ENCODE data around the gene TBC1D22A. TPM values are rescaled to one million over a fixed set of nuclear protein-coding genes. Genes with fewer than 3 reads are reported as not detected.

TBC1D22A gene
- polyA plus RNA-seq, 1 donor from 2014 or later: 9.3 TPM

DNA sequence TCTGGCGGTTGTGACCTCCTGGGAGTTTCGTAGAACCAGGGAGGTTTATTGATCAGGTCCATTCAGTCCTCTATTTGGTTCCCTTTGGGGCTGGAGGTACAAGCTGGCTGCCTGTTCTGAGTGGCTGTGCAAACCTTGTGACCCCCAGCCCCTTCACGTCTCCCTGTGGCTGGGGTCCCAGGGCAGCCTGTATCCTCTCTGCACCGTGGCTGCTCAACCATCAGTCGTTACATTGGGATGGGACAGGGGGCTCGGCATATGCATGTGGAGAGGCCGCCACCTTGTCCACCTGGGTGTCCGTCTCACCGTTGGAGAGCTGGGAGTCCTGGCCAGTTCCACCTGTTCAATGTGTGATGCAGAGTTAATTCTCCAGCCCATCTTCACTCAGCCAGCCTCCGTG, 195.7 kb downstream of the TBC1D22A start:
- Histone ChIP-seq H2AFZ (ENCODE audit: low read depth, low read length) (no peak overlapping the region), H3K9me2 (ENCODE audit: insufficient read depth, low read length) (no peaks in the 10 kb centered on the region), H3K4me3 (ENCODE audit: low read length) (no peak overlapping the region), H3K27me3 (ENCODE audit: insufficient read depth, low read depth, low read length) (no peaks in the 10 kb centered on the region), H3K79me2 (replicated peaks; ENCODE audit: insufficient read depth, low read length) (no peaks in the 10 kb centered on the region), H3K36me3 (ENCODE audit: insufficient read depth, low read length) (no peaks in the 10 kb centered on the region), H3F3A (ENCODE audit: insufficient read depth, low read length, poor library complexity, severe bottlenecking) (no peaks in the 10 kb centered on the region), H3K27ac (ENCODE audit: low read length) (no peak overlapping the region), H3K4me2 (ENCODE audit: low read length) (no peak overlapping the region), H3K9me3 (ENCODE audit: low read length) (no peaks in the 10 kb centered on the region), H4K20me1 (ENCODE audit: insufficient read depth) (no peaks in the 10 kb centered on the region), H3K9ac (ENCODE audit: low read length) (no peak overlapping the region)
- TF ChIP-seq RAD21 (conservative IDR thresholded peaks at IDR 0.05) (no peak), MXI1 (conservative IDR thresholded peaks at IDR 0.05; ENCODE audit: poor library complexity, severe bottlenecking) (no peak), POLR2AphosphoS5 (IDR thresholded peaks at IDR 0.05) (no peak), EZH2 (IDR thresholded peaks at IDR 0.05; ENCODE audit: borderline replicate concordance, insufficient read depth, low read length, poor library complexity, severe bottlenecking) (no peak), SMC3 (conservative IDR thresholded peaks at IDR 0.05; ENCODE audit: poor library complexity) (no peak), TAF1 (IDR thresholded peaks at IDR 0.05; ENCODE audit: low read depth) (no peak), EP300 (conservative IDR thresholded peaks at IDR 0.05; ENCODE audit: poor library complexity, severe bottlenecking) (no peak)
- TF ChIP-seq, protein P1, sequence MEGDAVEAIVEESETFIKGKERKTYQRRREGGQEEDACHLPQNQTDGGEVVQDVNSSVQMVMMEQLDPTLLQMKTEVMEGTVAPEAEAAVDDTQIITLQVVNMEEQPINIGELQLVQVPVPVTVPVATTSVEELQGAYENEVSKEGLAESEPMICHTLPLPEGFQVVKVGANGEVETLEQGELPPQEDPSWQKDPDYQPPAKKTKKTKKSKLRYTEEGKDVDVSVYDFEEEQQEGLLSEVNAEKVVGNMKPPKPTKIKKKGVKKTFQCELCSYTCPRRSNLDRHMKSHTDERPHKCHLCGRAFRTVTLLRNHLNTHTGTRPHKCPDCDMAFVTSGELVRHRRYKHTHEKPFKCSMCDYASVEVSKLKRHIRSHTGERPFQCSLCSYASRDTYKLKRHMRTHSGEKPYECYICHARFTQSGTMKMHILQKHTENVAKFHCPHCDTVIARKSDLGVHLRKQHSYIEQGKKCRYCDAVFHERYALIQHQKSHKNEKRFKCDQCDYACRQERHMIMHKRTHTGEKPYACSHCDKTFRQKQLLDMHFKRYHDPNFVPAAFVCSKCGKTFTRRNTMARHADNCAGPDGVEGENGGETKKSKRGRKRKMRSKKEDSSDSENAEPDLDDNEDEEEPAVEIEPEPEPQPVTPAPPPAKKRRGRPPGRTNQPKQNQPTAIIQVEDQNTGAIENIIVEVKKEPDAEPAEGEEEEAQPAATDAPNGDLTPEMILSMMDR (IDR thresholded peaks at IDR 0.05; ENCODE audit: poor library complexity, severe bottlenecking): no peak
- TF ChIP-seq, protein P2, sequence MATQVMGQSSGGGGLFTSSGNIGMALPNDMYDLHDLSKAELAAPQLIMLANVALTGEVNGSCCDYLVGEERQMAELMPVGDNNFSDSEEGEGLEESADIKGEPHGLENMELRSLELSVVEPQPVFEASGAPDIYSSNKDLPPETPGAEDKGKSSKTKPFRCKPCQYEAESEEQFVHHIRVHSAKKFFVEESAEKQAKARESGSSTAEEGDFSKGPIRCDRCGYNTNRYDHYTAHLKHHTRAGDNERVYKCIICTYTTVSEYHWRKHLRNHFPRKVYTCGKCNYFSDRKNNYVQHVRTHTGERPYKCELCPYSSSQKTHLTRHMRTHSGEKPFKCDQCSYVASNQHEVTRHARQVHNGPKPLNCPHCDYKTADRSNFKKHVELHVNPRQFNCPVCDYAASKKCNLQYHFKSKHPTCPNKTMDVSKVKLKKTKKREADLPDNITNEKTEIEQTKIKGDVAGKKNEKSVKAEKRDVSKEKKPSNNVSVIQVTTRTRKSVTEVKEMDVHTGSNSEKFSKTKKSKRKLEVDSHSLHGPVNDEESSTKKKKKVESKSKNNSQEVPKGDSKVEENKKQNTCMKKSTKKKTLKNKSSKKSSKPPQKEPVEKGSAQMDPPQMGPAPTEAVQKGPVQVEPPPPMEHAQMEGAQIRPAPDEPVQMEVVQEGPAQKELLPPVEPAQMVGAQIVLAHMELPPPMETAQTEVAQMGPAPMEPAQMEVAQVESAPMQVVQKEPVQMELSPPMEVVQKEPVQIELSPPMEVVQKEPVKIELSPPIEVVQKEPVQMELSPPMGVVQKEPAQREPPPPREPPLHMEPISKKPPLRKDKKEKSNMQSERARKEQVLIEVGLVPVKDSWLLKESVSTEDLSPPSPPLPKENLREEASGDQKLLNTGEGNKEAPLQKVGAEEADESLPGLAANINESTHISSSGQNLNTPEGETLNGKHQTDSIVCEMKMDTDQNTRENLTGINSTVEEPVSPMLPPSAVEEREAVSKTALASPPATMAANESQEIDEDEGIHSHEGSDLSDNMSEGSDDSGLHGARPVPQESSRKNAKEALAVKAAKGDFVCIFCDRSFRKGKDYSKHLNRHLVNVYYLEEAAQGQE (IDR thresholded peaks at IDR 0.05; ENCODE audit: borderline replicate concordance): no peak

DNA sequence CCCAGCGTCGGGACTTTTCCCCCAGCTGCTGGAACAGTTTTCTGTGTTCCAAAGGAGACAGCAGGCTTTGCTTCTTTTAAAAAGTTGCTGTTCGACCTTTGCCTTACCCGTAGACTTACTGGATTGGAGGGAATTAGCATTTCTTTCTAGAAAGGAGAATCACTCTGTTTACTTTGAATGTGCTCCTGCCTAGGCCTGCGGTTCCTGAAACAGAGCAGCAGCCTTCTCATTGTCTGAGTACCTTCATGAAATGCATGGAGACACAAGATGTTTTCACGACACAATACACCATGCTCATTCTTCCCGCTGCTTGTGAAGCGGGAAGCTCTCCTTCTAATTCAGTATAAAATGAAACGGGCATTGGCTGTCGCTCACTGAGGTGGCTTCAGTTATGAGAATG, 196.2 kb downstream of the TBC1D22A start:
- Histone ChIP-seq H3K36me3 (ENCODE audit: insufficient read depth, low read length) (no peaks in the 10 kb centered on the region), H3K9me2 (ENCODE audit: insufficient read depth, low read length) (no peaks in the 10 kb centered on the region), H3K4me3 (ENCODE audit: low read length) (no peak overlapping the region), H3K9me3 (ENCODE audit: low read length) (no peaks in the 10 kb centered on the region), H2AFZ (ENCODE audit: low read depth, low read length) (no peak overlapping the region), H3K79me2 (replicated peaks; ENCODE audit: insufficient read depth, low read length) (no peaks in the 10 kb centered on the region), H3F3A (ENCODE audit: insufficient read depth, low read length, poor library complexity, severe bottlenecking) (no peaks in the 10 kb centered on the region), H3K27me3 (ENCODE audit: insufficient read depth, low read depth, low read length) (no peaks in the 10 kb centered on the region), H3K9ac (ENCODE audit: low read length) (no peak overlapping the region), H3K4me2 (ENCODE audit: low read length) (no peak overlapping the region), H4K20me1 (ENCODE audit: insufficient read depth) (no peaks in the 10 kb centered on the region), H3K27ac (ENCODE audit: low read length) (no peak overlapping the region)
- TF ChIP-seq, protein P1 (IDR thresholded peaks at IDR 0.05; ENCODE audit: poor library complexity, severe bottlenecking): no peak
- TF ChIP-seq POLR2AphosphoS5 (IDR thresholded peaks at IDR 0.05): no peak
- no peak for TF ChIP-seq TAF1 (IDR thresholded peaks at IDR 0.05; ENCODE audit: low read depth)
- TF ChIP-seq EZH2 (IDR thresholded peaks at IDR 0.05; ENCODE audit: borderline replicate concordance, insufficient read depth, low read length, poor library complexity, severe bottlenecking): no peak
- TF ChIP-seq MXI1 (conservative IDR thresholded peaks at IDR 0.05; ENCODE audit: poor library complexity, severe bottlenecking): no peak
- TF ChIP-seq, protein P2 (IDR thresholded peaks at IDR 0.05; ENCODE audit: borderline replicate concordance): no peak
